ENCODE results near the gene B4GALT4. TPM values are rescaled to one million over a fixed set of nuclear protein-coding genes. Genes with fewer than 3 reads are reported as not detected.
A peak's percentile ranks its signal among the peaks of the same experiment; 100 is the strongest.

B4GALT4 gene
- total RNA-seq, 2 donors from 2014 or later = 17.1 to 19.6 TPM

DNA sequence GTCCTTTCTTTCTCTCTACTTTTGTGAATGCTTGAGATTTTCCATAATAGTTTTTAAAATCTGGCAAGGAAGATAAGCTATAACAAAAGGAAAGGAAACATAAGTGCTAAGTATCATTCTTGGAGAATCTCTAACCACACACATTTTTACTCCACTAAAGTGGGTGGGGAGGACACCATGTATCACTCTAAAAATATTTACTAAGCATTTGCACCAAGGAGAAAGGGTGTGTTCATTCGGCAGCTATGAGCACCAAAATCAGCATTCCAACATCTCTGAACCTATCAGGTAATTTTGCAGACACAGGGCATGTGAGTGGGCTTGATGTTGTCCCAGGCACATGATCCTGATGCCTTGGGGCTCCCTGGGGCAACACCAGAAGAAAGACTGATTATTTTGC, 5.5 kb downstream of the B4GALT4 start:
- peak overlapping the region; percentile 0 to 9 for H3K27ac ChIP-seq
- H3K27me3 ChIP-seq (replicated peaks; ENCODE audit: insufficient read depth) = no peaks in the 10 kb centered on the region
- H3K4me3 ChIP-seq = no peak overlapping the region
- ATAC-seq (ENCODE audit: insufficient number of reproducible peaks, low FRiP score, low read depth) = no peak
- TF ChIP-seq, protein P1, sequence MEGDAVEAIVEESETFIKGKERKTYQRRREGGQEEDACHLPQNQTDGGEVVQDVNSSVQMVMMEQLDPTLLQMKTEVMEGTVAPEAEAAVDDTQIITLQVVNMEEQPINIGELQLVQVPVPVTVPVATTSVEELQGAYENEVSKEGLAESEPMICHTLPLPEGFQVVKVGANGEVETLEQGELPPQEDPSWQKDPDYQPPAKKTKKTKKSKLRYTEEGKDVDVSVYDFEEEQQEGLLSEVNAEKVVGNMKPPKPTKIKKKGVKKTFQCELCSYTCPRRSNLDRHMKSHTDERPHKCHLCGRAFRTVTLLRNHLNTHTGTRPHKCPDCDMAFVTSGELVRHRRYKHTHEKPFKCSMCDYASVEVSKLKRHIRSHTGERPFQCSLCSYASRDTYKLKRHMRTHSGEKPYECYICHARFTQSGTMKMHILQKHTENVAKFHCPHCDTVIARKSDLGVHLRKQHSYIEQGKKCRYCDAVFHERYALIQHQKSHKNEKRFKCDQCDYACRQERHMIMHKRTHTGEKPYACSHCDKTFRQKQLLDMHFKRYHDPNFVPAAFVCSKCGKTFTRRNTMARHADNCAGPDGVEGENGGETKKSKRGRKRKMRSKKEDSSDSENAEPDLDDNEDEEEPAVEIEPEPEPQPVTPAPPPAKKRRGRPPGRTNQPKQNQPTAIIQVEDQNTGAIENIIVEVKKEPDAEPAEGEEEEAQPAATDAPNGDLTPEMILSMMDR (IDR thresholded peaks at IDR 0.05) = no peak
- H3K36me3 ChIP-seq = no peaks in the 10 kb centered on the region
- DNase-seq (ENCODE audit: low spot score) = no peak
- no peaks in the 10 kb centered on the region for H3K9me3 ChIP-seq
- peaks cover 8 to 35% of the 10 kb centered on the region in 2 donors for H3K4me1 ChIP-seq (ENCODE audit: control insufficient read depth in 1 of 2, low read depth in 2 of 2)

DNA sequence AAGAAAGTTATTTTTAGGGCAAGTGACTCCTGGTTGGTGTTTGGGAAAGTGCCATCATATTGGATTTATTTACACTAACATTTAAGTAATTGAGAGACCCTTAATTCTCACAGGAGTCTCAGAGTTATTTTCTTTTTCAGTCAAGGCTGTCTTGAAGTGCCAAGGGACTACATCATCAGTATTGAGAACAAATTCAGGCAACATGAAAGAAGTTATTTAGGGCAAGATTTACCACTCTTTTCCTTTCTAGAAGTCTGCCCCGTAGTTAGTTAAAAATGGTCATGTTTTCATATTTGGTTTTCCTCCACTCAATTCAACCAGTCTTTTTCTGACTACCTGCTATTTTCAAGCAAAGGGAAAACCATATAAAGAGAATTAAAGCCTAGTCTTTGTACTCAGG, 6.1 kb downstream of the B4GALT4 start:
- ATAC-seq (ENCODE audit: insufficient number of reproducible peaks, low FRiP score, low read depth) (no peak), DNase-seq (ENCODE audit: low spot score) (no peak)
- TF ChIP-seq, protein P1 (IDR thresholded peaks at IDR 0.05) = no peak
- H3K4me1 ChIP-seq (ENCODE audit: control insufficient read depth in 1 of 2, low read depth in 2 of 2) = peaks cover 8 to 35% of the 10 kb centered on the region in 2 donors
- H3K27ac ChIP-seq = peak overlapping the region; percentile 0 to 9
- H3K36me3 ChIP-seq = no peaks in the 10 kb centered on the region
- H3K4me3 ChIP-seq = no peak overlapping the region
- no peaks in the 10 kb centered on the region for H3K9me3 ChIP-seq
- no peaks in the 10 kb centered on the region for H3K27me3 ChIP-seq (replicated peaks; ENCODE audit: insufficient read depth)

DNA sequence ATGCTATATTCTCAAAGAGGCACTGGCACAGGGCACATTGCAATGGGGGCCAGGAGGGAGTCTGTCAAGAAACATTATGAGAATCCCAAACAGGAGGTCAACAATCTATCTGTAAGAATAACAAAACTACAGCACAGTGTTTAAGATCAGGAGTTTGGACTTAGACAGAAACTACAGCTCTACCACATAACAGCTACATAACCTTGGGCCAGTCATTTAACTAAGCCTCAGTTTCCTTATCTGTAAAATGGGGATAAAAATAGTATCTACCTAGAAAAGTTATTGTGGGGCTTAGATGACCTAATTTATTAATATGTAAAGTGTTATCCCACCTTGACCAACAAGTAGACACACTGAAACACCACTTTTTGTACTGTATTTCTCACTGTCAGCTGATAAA, 9.9 kb downstream of the B4GALT4 start:
- no peak for DNase-seq (ENCODE audit: low spot score)
- no peak overlapping the region for H3K27ac ChIP-seq
- no peak overlapping the region for H3K4me3 ChIP-seq
- ATAC-seq (ENCODE audit: insufficient number of reproducible peaks, low FRiP score, low read depth) = no peak
- no peaks in the 10 kb centered on the region for H3K27me3 ChIP-seq (replicated peaks; ENCODE audit: insufficient read depth)
- peaks cover 20% of the 10 kb centered on the region for H3K36me3 ChIP-seq
- no peaks in the 10 kb centered on the region for H3K9me3 ChIP-seq
- H3K4me1 ChIP-seq (ENCODE audit: control insufficient read depth in 1 of 2, low read depth in 2 of 2) = peaks cover 0 to 16% of the 10 kb centered on the region in 2 donors
- TF ChIP-seq, protein P1 (IDR thresholded peaks at IDR 0.05) = no peak

DNA sequence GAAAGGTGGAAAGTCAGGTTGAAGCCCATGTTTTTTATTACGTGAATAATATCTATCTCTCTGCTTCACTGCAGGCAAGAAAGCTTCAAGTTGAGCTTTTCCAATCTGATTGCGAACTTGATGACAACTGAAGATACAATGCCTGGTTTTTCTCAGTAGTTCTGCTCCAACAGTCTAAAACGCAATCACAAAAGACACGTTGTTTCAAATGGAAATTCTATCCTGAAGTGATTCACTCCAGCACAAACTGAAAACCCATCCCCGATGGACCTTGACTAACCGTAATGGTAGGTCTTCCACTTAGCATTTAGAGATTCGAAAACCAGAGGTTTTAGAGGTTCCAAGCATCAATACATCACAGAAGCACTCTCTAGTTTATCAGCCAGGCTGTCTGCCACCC, 10.6 kb downstream of the B4GALT4 start:
- H3K4me1 ChIP-seq (ENCODE audit: control insufficient read depth in 1 of 2, low read depth in 2 of 2) = peaks cover 0 to 11% of the 10 kb centered on the region in 2 donors
- no peak overlapping the region for H3K4me3 ChIP-seq
- no peaks in the 10 kb centered on the region for H3K9me3 ChIP-seq
- TF ChIP-seq, protein P1 (IDR thresholded peaks at IDR 0.05) = no peak
- no peak overlapping the region for H3K27ac ChIP-seq
- no peak for DNase-seq (ENCODE audit: low spot score)
- ATAC-seq (ENCODE audit: insufficient number of reproducible peaks, low FRiP score, low read depth) = no peak
- peaks cover 21% of the 10 kb centered on the region for H3K36me3 ChIP-seq
- H3K27me3 ChIP-seq (replicated peaks; ENCODE audit: insufficient read depth) = no peaks in the 10 kb centered on the region

DNA sequence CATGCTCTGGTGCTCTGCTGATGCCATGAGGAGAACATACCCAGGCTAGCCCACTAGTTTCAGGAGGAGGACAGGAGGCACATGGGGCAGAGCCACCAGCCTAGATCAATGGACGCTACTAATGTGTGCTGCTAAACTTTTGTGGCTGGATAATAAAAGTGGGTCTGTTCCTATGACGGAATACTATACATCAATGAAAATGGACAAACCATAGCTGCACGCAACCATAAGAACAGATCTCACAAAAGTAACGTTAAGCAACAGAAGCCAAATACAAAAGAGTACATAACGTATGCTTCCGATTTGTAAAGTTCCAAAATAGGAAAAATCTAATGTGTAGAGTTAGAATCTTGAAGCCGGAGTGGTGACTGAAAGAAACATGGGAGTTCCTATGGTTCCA, 11.5 kb downstream of the B4GALT4 start:
- no peaks in the 10 kb centered on the region for H3K27me3 ChIP-seq (replicated peaks; ENCODE audit: insufficient read depth)
- TF ChIP-seq, protein P1 (IDR thresholded peaks at IDR 0.05) = no peak
- no peak overlapping the region for H3K27ac ChIP-seq
- ATAC-seq (ENCODE audit: insufficient number of reproducible peaks, low FRiP score, low read depth) (no peak), DNase-seq (ENCODE audit: low spot score) (no peak)
- H3K4me3 ChIP-seq = no peak overlapping the region
- H3K4me1 ChIP-seq (ENCODE audit: control insufficient read depth in 1 of 2, low read depth in 2 of 2) = peaks cover 0 to 3% of the 10 kb centered on the region in 2 donors
- H3K36me3 ChIP-seq = peaks cover 21% of the 10 kb centered on the region
- H3K9me3 ChIP-seq = no peaks in the 10 kb centered on the region
